HepG2 (cell line): ENCODE results near the gene LTBR. TPM values are rescaled to one million over a fixed set of nuclear protein-coding genes. Genes with fewer than 3 reads are reported as not detected.

Source experiments
- NFKBIZ ChIP-seq: IDR thresholded peaks from 2 replicates; pipeline ENCODE4 v1.6.1; 2018; ENCODE audit warnings: missing genetic modification reagents, missing compliant biosample characterization
- RBFOX2 ChIP-seq: fragments of 200-400 bp; formaldehyde crosslinking; IDR thresholded peaks from 2 replicates; pipeline ENCODE4 v1.6.1; 2017; ENCODE audit warnings: low read depth, mild to moderate bottlenecking, low read length
- SIN3A ChIP-seq: IDR thresholded peaks from 2 replicates; pipeline ENCODE4 v1.6.1; 2011; ENCODE audit warnings: low read depth, mild to moderate bottlenecking, control low read depth, low read length, borderline replicate concordance
- YEATS2 ChIP-seq: sonication (generic); formaldehyde crosslinking; IDR thresholded peaks from 2 replicates; pipeline ENCODE4 v1.4.0; 2020; ENCODE audit warnings: missing genetic modification reagents, borderline replicate concordance
- ZNF737 ChIP-seq: sonication (generic); formaldehyde crosslinking; IDR thresholded peaks from 2 replicates; pipeline ENCODE4 v1.5.0; 2020; ENCODE audit warnings: missing genetic modification reagents, mild to moderate bottlenecking, borderline replicate concordance
- polyA plus RNA-seq, 8 experiments: library from polyadenylated mRNA; depleted of rRNA in 3 of 8; stranded (reverse) in 7 of 8; unstranded in 1 of 8; fragments of >200 nt; fragmentation: Illumina TruSeq in 4 of 8; extraction: Trizol in 4 of 8; gene quantifications; 2 replicates each; pipeline versions ENCODE4 v1.2.1 to v1.2.3, GENCODE V29; 2011 to 2016; ENCODE audit warnings: low read depth in 4 of 8, missing spikeins in 1 of 8, mixed read lengths in 1 of 8; ENCODE audit not compliant: insufficient read depth in 1 of 8
- total RNA-seq, 5 experiments: library from RNA; depleted of rRNA; stranded (reverse); fragments of >200 nt; fragmentation: Illumina TruSeq; extraction: Trizol; gene quantifications; 2 replicates each; pipeline ENCODE4 v1.2.3, GENCODE V29; 2016; ENCODE audit warnings: low read depth in 1 of 5
- TF ChIP-seq, protein P1 (sequence below): sonication (generic); formaldehyde crosslinking; IDR thresholded peaks from 2 replicates; pipeline ENCODE4 v1.9.0; 2021; ENCODE audit warnings: mild to moderate bottlenecking, missing genetic modification reagents
- TF ChIP-seq, protein P2 (sequence below): sonication (generic); formaldehyde crosslinking; IDR thresholded peaks from 2 replicates; pipeline ENCODE4 v1.8.1; 2022; ENCODE audit warnings: low read depth, mild to moderate bottlenecking, missing genetic modification reagents
- TF ChIP-seq, protein P3 (sequence below): sonication (generic); formaldehyde crosslinking; IDR thresholded peaks from 2 replicates; pipeline ENCODE4 v1.4.0; 2020; ENCODE audit warnings: missing genetic modification reagents
- TF ChIP-seq, protein P4 (sequence below): sonication (generic); formaldehyde crosslinking; IDR thresholded peaks from 2 replicates; pipeline ENCODE4 v1.4.0; 2020; ENCODE audit warnings: missing genetic modification reagents
- TF ChIP-seq, protein P5 (sequence below): sonication (generic); formaldehyde crosslinking; IDR thresholded peaks from 2 replicates; pipeline ENCODE4 v1.8.0; 2022; ENCODE audit warnings: mild to moderate bottlenecking, missing genetic modification reagents; ENCODE audit not compliant: insufficient replicate concordance
- TF ChIP-seq, protein P6 (sequence below): sonication (generic); formaldehyde crosslinking; IDR thresholded peaks from 2 replicates; pipeline ENCODE4 v1.4.0; 2020; ENCODE audit warnings: mild to moderate bottlenecking, missing genetic modification reagents

LTBR gene
- total and polyA plus RNA-seq, 2 of the 13 experiments (the other 11 are each of a cell fraction or from before 2014, with no cell fraction given), result 31.4 to 34.8 TPM

DNA sequence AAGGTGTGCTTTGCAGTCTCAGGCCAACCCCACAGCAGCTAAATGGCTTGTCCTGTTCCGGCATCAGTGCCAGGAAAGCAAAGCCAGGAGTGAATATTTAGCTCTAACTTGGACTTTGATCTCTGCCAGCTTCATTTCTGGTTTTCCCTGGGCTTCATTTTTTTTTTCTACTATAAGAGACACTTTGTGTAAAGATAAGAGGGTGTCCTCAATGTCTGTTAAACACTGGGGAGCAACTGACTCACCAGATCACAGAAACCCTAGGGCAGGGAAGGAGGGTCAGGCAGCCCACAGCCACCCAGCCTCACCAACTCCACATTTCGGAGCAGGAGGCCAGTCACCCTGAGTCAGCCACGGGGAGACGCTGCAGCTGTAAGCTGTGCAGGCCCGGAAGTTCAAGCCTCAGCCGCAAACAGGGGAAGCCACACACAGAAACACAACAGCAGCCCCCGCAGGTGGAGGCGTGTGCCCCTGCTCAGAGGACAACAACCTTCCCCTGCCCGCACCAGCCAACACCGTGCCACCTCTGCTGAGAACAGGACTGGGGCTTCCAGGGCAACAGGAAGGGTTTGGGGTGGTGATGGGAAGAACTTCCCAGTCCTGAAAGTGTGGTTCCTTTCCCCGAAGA lies 48.4 kb upstream of the LTBR start (continued):
- TF ChIP-seq, protein P1, sequence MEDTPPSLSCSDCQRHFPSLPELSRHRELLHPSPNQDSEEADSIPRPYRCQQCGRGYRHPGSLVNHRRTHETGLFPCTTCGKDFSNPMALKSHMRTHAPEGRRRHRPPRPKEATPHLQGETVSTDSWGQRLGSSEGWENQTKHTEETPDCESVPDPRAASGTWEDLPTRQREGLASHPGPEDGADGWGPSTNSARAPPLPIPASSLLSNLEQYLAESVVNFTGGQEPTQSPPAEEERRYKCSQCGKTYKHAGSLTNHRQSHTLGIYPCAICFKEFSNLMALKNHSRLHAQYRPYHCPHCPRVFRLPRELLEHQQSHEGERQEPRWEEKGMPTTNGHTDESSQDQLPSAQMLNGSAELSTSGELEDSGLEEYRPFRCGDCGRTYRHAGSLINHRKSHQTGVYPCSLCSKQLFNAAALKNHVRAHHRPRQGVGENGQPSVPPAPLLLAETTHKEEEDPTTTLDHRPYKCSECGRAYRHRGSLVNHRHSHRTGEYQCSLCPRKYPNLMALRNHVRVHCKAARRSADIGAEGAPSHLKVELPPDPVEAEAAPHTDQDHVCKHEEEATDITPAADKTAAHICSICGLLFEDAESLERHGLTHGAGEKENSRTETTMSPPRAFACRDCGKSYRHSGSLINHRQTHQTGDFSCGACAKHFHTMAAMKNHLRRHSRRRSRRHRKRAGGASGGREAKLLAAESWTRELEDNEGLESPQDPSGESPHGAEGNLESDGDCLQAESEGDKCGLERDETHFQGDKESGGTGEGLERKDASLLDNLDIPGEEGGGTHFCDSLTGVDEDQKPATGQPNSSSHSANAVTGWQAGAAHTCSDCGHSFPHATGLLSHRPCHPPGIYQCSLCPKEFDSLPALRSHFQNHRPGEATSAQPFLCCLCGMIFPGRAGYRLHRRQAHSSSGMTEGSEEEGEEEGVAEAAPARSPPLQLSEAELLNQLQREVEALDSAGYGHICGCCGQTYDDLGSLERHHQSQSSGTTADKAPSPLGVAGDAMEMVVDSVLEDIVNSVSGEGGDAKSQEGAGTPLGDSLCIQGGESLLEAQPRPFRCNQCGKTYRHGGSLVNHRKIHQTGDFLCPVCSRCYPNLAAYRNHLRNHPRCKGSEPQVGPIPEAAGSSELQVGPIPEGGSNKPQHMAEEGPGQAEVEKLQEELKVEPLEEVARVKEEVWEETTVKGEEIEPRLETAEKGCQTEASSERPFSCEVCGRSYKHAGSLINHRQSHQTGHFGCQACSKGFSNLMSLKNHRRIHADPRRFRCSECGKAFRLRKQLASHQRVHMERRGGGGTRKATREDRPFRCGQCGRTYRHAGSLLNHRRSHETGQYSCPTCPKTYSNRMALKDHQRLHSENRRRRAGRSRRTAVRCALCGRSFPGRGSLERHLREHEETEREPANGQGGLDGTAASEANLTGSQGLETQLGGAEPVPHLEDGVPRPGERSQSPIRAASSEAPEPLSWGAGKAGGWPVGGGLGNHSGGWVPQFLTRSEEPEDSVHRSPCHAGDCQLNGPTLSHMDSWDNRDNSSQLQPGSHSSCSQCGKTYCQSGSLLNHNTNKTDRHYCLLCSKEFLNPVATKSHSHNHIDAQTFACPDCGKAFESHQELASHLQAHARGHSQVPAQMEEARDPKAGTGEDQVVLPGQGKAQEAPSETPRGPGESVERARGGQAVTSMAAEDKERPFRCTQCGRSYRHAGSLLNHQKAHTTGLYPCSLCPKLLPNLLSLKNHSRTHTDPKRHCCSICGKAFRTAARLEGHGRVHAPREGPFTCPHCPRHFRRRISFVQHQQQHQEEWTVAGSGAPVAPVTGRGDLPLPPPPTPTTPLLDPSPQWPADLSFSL (CRISPR knock-in tag), result peak; percentile 67; the same call in 1 of the 2 replicates
- peak; percentile 65; the same call in 1 of the 2 replicates for TF ChIP-seq SIN3A
- TF ChIP-seq NFKBIZ (CRISPR knock-in tag), result no peak
- TF ChIP-seq ZNF737 (CRISPR knock-in tag), result no peak
- TF ChIP-seq RBFOX2, result peak; percentile 85
- TF ChIP-seq, protein P2, sequence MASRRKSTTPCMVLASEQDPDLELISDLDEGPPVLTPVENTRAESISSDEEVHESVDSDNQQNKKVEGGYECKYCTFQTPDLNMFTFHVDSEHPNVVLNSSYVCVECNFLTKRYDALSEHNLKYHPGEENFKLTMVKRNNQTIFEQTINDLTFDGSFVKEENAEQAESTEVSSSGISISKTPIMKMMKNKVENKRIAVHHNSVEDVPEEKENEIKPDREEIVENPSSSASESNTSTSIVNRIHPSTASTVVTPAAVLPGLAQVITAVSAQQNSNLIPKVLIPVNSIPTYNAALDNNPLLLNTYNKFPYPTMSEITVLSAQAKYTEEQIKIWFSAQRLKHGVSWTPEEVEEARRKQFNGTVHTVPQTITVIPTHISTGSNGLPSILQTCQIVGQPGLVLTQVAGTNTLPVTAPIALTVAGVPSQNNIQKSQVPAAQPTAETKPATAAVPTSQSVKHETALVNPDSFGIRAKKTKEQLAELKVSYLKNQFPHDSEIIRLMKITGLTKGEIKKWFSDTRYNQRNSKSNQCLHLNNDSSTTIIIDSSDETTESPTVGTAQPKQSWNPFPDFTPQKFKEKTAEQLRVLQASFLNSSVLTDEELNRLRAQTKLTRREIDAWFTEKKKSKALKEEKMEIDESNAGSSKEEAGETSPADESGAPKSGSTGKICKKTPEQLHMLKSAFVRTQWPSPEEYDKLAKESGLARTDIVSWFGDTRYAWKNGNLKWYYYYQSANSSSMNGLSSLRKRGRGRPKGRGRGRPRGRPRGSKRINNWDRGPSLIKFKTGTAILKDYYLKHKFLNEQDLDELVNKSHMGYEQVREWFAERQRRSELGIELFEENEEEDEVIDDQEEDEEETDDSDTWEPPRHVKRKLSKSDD (CRISPR knock-in tag), result no peak
- TF ChIP-seq, protein P3, sequence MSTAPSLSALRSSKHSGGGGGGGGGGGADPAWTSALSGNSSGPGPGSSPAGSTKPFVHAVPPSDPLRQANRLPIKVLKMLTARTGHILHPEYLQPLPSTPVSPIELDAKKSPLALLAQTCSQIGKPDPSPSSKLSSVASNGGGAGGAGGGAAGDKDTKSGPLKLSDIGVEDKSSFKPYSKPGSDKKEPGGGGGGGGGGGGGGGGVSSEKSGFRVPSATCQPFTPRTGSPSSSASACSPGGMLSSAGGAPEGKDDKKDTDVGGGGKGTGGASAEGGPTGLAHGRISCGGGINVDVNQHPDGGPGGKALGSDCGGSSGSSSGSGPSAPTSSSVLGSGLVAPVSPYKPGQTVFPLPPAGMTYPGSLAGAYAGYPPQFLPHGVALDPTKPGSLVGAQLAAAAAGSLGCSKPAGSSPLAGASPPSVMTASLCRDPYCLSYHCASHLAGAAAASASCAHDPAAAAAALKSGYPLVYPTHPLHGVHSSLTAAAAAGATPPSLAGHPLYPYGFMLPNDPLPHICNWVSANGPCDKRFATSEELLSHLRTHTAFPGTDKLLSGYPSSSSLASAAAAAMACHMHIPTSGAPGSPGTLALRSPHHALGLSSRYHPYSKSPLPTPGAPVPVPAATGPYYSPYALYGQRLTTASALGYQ (CRISPR knock-in tag), result no peak
- TF ChIP-seq, protein P4, sequence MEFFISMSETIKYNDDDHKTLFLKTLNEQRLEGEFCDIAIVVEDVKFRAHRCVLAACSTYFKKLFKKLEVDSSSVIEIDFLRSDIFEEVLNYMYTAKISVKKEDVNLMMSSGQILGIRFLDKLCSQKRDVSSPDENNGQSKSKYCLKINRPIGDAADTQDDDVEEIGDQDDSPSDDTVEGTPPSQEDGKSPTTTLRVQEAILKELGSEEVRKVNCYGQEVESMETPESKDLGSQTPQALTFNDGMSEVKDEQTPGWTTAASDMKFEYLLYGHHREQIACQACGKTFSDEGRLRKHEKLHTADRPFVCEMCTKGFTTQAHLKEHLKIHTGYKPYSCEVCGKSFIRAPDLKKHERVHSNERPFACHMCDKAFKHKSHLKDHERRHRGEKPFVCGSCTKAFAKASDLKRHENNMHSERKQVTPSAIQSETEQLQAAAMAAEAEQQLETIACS (CRISPR knock-in tag), result no peak
- TF ChIP-seq, protein P5, sequence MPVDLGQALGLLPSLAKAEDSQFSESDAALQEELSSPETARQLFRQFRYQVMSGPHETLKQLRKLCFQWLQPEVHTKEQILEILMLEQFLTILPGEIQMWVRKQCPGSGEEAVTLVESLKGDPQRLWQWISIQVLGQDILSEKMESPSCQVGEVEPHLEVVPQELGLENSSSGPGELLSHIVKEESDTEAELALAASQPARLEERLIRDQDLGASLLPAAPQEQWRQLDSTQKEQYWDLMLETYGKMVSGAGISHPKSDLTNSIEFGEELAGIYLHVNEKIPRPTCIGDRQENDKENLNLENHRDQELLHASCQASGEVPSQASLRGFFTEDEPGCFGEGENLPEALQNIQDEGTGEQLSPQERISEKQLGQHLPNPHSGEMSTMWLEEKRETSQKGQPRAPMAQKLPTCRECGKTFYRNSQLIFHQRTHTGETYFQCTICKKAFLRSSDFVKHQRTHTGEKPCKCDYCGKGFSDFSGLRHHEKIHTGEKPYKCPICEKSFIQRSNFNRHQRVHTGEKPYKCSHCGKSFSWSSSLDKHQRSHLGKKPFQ (CRISPR knock-in tag), result no peak
- peak; percentile 16; the same call in 1 of the 2 replicates for TF ChIP-seq YEATS2 (CRISPR knock-in tag)
- TF ChIP-seq, protein P6, sequence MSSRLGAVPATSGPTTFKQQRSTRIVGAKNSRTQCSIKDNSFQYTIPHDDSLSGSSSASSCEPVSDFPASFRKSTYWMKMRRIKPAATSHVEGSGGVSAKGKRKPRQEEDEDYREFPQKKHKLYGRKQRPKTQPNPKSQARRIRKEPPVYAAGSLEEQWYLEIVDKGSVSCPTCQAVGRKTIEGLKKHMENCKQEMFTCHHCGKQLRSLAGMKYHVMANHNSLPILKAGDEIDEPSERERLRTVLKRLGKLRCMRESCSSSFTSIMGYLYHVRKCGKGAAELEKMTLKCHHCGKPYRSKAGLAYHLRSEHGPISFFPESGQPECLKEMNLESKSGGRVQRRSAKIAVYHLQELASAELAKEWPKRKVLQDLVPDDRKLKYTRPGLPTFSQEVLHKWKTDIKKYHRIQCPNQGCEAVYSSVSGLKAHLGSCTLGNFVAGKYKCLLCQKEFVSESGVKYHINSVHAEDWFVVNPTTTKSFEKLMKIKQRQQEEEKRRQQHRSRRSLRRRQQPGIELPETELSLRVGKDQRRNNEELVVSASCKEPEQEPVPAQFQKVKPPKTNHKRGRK, result no peak
